Endothelial cell of umbilical vein (primary cell): ENCODE measurements around the gene ORAI3. TPM values are rescaled to one million over a fixed set of nuclear protein-coding genes. Genes with fewer than 3 reads are reported as not detected.

Experiments
- BruUV-seq: library from RNA; stranded (reverse); fragments of 400-500 nt; replicated peaks from 2 replicates; lab custom pipeline; 2021; lab: Mats Ljungman, UMichigan
- CTCF ChIA-PET: fragments of 300-600, 350-600 bp; sonication (Branson Sonifier 250); formaldehyde crosslinking; loops from one replicate; lab custom pipeline; 2021; ENCODE audit warnings: antibody characterized with exemption, inconsistent platforms; lab: Charles Lee
- POLR2A ChIA-PET: fragments of 300-600, 350-600 bp; sonication (Branson Sonifier 250); formaldehyde crosslinking; loops from one replicate; lab custom pipeline; 2021; ENCODE audit warnings: antibody characterized with exemption, inconsistent platforms; lab: Charles Lee
- DNase-seq: peaks from one replicate; pipeline ENCODE4 v3.0.0-alpha.2; 2011; ENCODE audit warnings: low read depth, low spot score
- FAIRE-seq: peaks from 2 replicates; lab custom pipeline; 2011; peaks lifted over from hg19 to GRCh38; lab: Jason Lieb, UNC
- H2AFZ ChIP-seq: 2 replicates; pipeline ENCODE4 v1.6.0; 2012; ENCODE audit warnings: low read depth, low read length, control low read depth, inconsistent platforms
- H3K27ac ChIP-seq: 2 replicates; pipeline ENCODE4 v1.5.1; 2011; ENCODE audit warnings: low read depth, mild to moderate bottlenecking, control low read depth, low read length, moderate library complexity; ENCODE audit not compliant: insufficient read depth
- H3K27me3 ChIP-seq, 2 experiments: 2 replicates each; pipeline versions ENCODE4 v1.6.0 to v1.6.1; 2011; ENCODE audit warnings: low read length in 2 of 2, mixed read lengths in 1 of 2; ENCODE audit not compliant: control insufficient read depth in 2 of 2, insufficient read depth in 2 of 2
- H3K36me3 ChIP-seq, 2 experiments: 2 replicates in 1 of 2; 3 replicates in 1 of 2; pipeline ENCODE4 v1.5.1; 2011; ENCODE audit warnings: low read length in 2 of 2, mild to moderate bottlenecking in 1 of 2, moderate library complexity in 1 of 2; ENCODE audit not compliant: control insufficient read depth in 2 of 2, insufficient read depth in 2 of 2; ENCODE audit errors: extremely low read depth in 1 of 2
- H3K4me1 ChIP-seq: 3 replicates; pipeline ENCODE4 v1.5.1; 2011; ENCODE audit warnings: mild to moderate bottlenecking, low read length; ENCODE audit not compliant: control insufficient read depth, insufficient read depth; ENCODE audit errors: extremely low read depth
- H3K4me2 ChIP-seq: 2 replicates; pipeline ENCODE4 v1.6.1; 2011; ENCODE audit warnings: low read length, control low read depth, mixed read lengths; ENCODE audit not compliant: insufficient read depth
- H3K4me3 ChIP-seq, 3 experiments: fragments of 200-600 bp in 1 of 3; sonication (generic), shearing (Covaris generic) in 1 of 3; replicated peaks in 1 of 3; 2 replicates each; pipeline ENCODE4 v1.5.1; 2011 to 2016; ENCODE audit warnings: control low read depth in 3 of 3, low read length in 3 of 3, mild to moderate bottlenecking in 2 of 3, inconsistent platforms in 1 of 3, low read depth in 1 of 3, moderate library complexity in 1 of 3; ENCODE audit not compliant: insufficient read depth in 1 of 3
- H3K79me2 ChIP-seq: 2 replicates; pipeline ENCODE4 v1.6.0; 2012; ENCODE audit warnings: low read length, inconsistent platforms; ENCODE audit not compliant: control insufficient read depth, insufficient read depth
- H3K9ac ChIP-seq: replicated peaks from 2 replicates; pipeline ENCODE3; 2011; ENCODE audit warnings: low read length, control low read depth; ENCODE audit not compliant: insufficient read depth; ENCODE audit errors: extremely low read depth
- H3K9me1 ChIP-seq: replicated peaks from 3 replicates; pipeline ENCODE4 v1.6.0; 2011; ENCODE audit warnings: mild to moderate bottlenecking, low read length; ENCODE audit not compliant: control insufficient read depth, insufficient read depth; ENCODE audit errors: extremely low read depth
- H3K9me3 ChIP-seq: replicated peaks from 2 replicates; pipeline ENCODE4 v1.5.1; 2012; ENCODE audit warnings: low read length, inconsistent platforms; ENCODE audit not compliant: control insufficient read depth, insufficient read depth
- H4K20me1 ChIP-seq: replicated peaks from 2 replicates; pipeline ENCODE3; 2011; ENCODE audit warnings: mild to moderate bottlenecking, low read length; ENCODE audit not compliant: control insufficient read depth, insufficient read depth; ENCODE audit errors: extremely low read depth
- EZH2 ChIP-seq: IDR thresholded peaks from 2 replicates; pipeline ENCODE4 v1.6.1; 2012; ENCODE audit warnings: borderline replicate concordance, low read depth, mild to moderate bottlenecking, moderate library complexity, low read length, inconsistent platforms; ENCODE audit not compliant: severe bottlenecking
- FOS ChIP-seq: IDR thresholded peaks from 2 replicates; pipeline ENCODE4 v1.6.1; 2011; ENCODE audit warnings: mild to moderate bottlenecking, low read length, moderate library complexity, borderline replicate concordance; ENCODE audit not compliant: insufficient read depth
- GATA2 ChIP-seq: IDR thresholded peaks from 2 replicates; pipeline ENCODE4 v1.7.0; 2011; ENCODE audit warnings: low read depth, mild to moderate bottlenecking, moderate library complexity, mixed read lengths, low read length; ENCODE audit not compliant: insufficient read length, insufficient read depth
- JUN ChIP-seq: IDR thresholded peaks from 2 replicates; pipeline ENCODE4 v1.6.1; 2011; ENCODE audit warnings: borderline replicate concordance, low read depth; ENCODE audit not compliant: insufficient read length, insufficient read depth
- MYC ChIP-seq: IDR thresholded peaks from one replicate; pipeline ENCODE4 v1.6.1; 2011; ENCODE audit warnings: mild to moderate bottlenecking, low read depth, low read length
- POLR2A ChIP-seq: IDR thresholded peaks from 2 replicates; pipeline ENCODE4 v1.6.1; 2012; ENCODE audit warnings: low read depth, mild to moderate bottlenecking, control low read depth, low read length
- POLR2AphosphoS5 ChIP-seq: IDR thresholded peaks from 2 replicates; pipeline ENCODE4 v1.6.1; 2012; ENCODE audit warnings: low read depth, mild to moderate bottlenecking, control low read depth, low read length, moderate library complexity; ENCODE audit not compliant: insufficient read depth
- dilution Hi-C: fragments of 300-500 bp; cut with MboI; formaldehyde crosslinking; loops from one replicate; pipeline ENCODE4 v1.15.0; 2019; ENCODE audit warnings: low sequenced_read_pairs; ENCODE audit not compliant: extremely low pct_ligation_motif_present
- intact Hi-C: fragments of 100-400 bp; cut with micrococcal nuclease; formaldehyde crosslinking; loops from one replicate; pipeline ENCODE4 v1.10.0; 2022
- polyA plus RNA-seq, 4 experiments: library from polyadenylated mRNA; depleted of rRNA in 3 of 4; stranded (reverse) in 3 of 4; unstranded in 1 of 4; fragments of >200 nt; gene quantifications; 2 replicates each; pipeline versions ENCODE4 v1.2.1 to v1.2.3, GENCODE V29; 2011 to 2012; ENCODE audit warnings: missing spikeins in 1 of 4
- total RNA-seq: library from RNA; stranded (reverse); gene quantifications from 2 replicates; pipeline ENCODE4 v1.2.3, GENCODE V29; 2021
- TF ChIP-seq, protein P1 (sequence below), 2 donors: IDR thresholded peaks; 1 replicate in 1 of 2; 2 replicates in 1 of 2; pipeline ENCODE4 v1.5.1; 2011; ENCODE audit warnings: low read length in 2 of 2, mild to moderate bottlenecking in 2 of 2, moderate library complexity in 2 of 2, control low read depth in 1 of 2, inconsistent platforms in 1 of 2, low read depth in 1 of 2; ENCODE audit not compliant: insufficient read depth in 1 of 2; ENCODE audit errors: extremely low read depth in 1 of 2
- TF ChIP-seq, protein P2 (sequence below): IDR thresholded peaks from 2 replicates; pipeline ENCODE4 v1.6.1; 2011; ENCODE audit not compliant: insufficient read depth, insufficient read length

ORAI3 gene
- total and polyA plus RNA-seq, 2 donors (not counting 3 experiments of a cell fraction or from before 2014, with no cell fraction given): 17.6 to 25.4 TPM

DNA sequence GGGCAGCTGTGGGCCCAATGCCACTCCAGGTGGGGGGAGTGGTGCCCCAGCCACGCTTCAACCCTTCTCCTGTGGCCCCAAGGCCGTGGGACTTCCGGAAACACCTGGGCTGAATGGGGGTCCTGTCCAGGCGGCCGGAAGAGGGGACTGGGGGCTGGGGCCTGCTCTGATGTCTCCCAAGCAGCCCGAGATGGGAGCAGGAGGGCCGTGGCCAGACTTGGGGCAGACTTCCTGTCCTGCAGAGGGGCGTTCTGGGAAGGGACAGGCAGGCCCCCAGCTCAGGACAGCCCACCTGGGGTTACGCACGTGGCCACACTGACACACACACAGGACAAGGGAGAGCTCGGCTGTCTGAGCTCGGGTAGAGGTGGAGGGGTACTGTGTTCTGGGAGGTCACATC, 41.2 kb downstream of the ORAI3 start:
- no peaks in the 10 kb centered on the region for H4K20me1 ChIP-seq
- no TSS peak for BruUV-seq

More for the DNA sequence above, 41.2 kb downstream of the ORAI3 start:
- no peaks in the 10 kb centered on the region for H3K79me2 ChIP-seq
- POLR2A ChIA-PET: no interaction called here
- intact Hi-C loops (no loop called here), dilution Hi-C loops (no loop called here)
- H3K36me3 ChIP-seq: no peaks in the 10 kb centered on the region
- H3K9me1 ChIP-seq: no peaks in the 10 kb centered on the region
- H3K9ac ChIP-seq: no peak overlapping the region
- no peak overlapping the region for H2AFZ ChIP-seq
- H3K27ac ChIP-seq: no peak overlapping the region
- no peak overlapping the region for H3K4me2 ChIP-seq
- TF ChIP-seq, protein P1, sequence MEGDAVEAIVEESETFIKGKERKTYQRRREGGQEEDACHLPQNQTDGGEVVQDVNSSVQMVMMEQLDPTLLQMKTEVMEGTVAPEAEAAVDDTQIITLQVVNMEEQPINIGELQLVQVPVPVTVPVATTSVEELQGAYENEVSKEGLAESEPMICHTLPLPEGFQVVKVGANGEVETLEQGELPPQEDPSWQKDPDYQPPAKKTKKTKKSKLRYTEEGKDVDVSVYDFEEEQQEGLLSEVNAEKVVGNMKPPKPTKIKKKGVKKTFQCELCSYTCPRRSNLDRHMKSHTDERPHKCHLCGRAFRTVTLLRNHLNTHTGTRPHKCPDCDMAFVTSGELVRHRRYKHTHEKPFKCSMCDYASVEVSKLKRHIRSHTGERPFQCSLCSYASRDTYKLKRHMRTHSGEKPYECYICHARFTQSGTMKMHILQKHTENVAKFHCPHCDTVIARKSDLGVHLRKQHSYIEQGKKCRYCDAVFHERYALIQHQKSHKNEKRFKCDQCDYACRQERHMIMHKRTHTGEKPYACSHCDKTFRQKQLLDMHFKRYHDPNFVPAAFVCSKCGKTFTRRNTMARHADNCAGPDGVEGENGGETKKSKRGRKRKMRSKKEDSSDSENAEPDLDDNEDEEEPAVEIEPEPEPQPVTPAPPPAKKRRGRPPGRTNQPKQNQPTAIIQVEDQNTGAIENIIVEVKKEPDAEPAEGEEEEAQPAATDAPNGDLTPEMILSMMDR (IDR thresholded peaks at IDR 0.05; ENCODE audit: extremely low read depth in 1 of 2, insufficient read depth in 1 of 2, low read depth in 1 of 2, low read length in 2 of 2): no peak
- TF ChIP-seq, protein P2, sequence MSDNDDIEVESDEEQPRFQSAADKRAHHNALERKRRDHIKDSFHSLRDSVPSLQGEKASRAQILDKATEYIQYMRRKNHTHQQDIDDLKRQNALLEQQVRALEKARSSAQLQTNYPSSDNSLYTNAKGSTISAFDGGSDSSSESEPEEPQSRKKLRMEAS: no peak
- TF ChIP-seq JUN (no peak), POLR2A (no peak), EZH2 (no peak), POLR2AphosphoS5 (no peak), FOS (no peak), GATA2 (no peak), MYC (no peak)
- no peaks in the 10 kb centered on the region for H3K4me1 ChIP-seq
- DNase-seq: no peak
- no peaks in the 10 kb centered on the region for H3K27me3 ChIP-seq
- CTCF ChIA-PET: no interaction called here
- FAIRE-seq: no peak
- no peak overlapping the region for H3K4me3 ChIP-seq
- H3K9me3 ChIP-seq: no peaks in the 10 kb centered on the region
